Measurements from ENCODE around the gene VEGFB.

The VEGFB gene

DNA sequence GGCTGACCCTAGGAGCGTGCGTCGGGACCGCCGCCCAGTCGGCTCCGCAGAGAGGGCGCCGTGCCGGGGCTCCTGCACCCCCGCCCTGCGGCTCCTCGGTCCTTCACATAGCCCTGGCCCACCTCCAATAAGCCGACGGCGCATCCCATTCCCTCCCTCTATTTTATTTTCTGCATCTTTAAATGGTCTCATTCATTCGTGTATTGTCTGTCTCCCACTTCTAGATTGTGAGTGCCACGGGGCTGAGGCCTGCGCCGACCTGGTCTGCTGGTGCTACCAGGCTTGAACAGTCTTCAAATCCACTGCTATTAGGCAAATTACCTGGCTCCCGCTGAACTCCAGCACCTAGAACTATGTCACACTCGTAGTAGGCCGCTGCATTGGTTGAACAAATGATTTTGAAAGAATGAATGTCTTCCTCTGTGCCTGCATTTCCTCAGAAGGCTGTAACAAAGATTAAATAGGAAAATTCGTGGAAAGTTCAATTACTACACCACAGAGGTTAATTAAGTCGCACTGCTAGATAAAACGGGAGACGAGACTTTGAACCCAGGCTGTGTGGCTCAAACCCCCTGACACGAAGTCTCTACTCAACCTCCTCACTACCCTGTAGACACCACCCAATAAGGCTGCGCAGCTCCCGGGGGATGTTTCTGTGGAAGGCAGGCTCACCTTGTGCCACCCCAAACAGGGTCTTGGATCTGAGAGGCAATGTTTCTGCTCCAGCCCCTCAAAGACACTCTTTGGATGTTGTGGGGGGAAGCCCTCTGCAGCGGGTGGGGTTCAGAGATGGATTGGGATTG, 13.5 kb downstream of the VEGFB start:
- DNase-seq (ENCODE audit: low read depth), result no peak

DNA sequence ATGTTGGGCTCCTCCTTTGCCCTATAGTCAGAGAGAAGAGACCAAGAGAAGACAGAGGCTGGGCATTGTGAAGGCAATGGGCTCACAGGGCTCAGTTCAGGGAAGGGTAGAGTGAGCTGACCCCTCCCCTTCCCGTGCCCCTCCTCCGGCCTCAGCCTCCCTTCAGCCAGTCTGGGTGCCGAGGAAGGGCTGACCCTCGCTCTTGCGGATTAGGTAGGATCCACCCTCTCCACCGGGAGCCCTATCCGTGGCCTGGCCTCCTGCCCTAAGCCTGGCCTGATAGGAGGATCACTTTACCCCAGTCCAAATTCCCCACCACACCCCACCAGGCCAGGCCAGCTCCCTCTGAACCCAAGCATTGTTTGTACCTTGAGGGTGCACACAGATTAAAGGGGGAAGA, 14.2 kb downstream of the VEGFB start:
- no peak for DNase-seq (ENCODE audit: low read depth)

- no peak for DNase-seq (ENCODE audit: low read depth)
These were observed 14.7 kb downstream of the VEGFB start for GRCh38 chr11:64249038-64249437.

- DNase-seq (ENCODE audit: low read depth), result no peak
These were observed 15.4 kb downstream of the VEGFB start for GRCh38 chr11:64249563-64250414.

- no peak for DNase-seq (ENCODE audit: low read depth)
These were observed 16.1 kb downstream of the VEGFB start for GRCh38 chr11:64250415-64251015.

DNA sequence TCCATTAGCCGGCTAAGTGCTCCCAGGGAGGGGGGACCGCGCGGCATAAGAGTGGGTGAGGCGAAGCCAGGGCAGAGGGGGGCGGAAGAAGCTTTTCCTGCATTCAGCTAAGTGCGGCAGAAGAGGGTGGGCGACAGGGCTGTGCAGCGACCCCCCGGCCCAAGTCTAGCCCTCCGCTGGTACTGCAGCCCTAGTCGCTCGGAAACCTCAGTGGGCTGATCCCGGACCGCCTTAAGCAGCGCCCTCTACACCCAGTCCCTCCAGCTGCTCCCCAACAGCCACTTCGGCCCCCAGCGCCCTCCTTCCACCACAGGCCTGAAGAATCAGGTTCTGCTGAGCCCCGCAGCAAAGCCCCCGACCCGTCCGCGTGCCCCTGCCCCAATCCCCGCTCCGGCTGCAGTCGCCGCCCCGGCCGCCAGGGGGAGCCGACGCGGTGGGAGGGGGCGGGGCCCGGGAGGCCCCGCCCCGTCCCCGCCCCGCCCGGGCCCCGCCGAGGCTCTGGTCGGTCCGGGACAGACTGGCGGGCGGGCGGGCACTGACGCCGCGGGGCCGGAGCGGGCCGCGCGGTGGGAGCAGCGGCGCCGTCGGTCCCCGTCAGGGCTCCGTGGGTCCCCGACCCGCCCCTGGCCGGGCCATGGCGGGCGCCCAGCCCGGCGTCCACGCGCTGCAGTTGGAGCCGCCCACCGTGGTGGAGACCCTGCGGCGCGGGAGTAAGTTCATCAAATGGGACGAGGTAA, 16.8 kb downstream of the VEGFB start, which contains the start of gene PLCB3:
Gene PLCB3 (plus strand): TSS at position 515 of the 737 bp plus-strand sequence. CDS start 120 bp downstream, at position 635.
- DNase-seq (ENCODE audit: low read depth), result peak; percentile 64

DNA sequence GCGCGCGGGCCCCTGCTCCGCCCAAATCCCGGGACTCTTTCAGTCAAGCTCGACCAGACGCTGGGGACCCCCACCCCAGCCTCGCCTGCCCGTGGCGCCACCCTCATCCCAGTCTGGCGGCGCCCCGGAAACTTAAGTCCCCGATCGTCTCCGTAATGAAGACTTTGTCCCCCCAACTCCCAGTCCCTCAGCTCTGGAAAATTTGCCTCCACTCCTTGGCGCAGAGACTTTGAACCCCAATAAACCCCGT, 17.3 kb downstream of the VEGFB start:
- DNase-seq (ENCODE audit: low read depth), result no peak

- DNase-seq (ENCODE audit: low read depth), result no peak
These were observed 17.9 kb downstream of the VEGFB start for GRCh38 chr11:64252003-64252872.

DNA sequence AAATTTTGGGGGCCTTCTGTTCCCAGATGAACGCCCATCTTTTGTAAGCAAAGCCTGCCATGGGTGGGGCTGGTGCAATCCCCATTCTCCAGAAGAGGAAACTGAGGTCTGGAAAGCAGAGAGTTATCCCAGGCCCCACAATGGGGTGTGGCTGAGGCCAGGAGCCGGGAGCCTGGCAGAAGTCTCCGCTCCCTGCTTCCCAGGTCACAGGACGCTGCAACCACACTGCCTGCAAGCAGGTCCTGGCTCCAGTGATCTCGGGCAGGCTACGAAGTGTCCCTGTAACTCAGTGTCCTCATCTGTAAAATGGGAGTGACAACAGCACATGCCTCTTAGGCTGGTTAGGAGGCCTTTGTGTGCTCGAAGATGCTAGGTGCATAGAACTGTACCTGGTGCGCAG, 18.7 kb downstream of the VEGFB start:
- no peak for DNase-seq (ENCODE audit: low read depth)

DNA sequence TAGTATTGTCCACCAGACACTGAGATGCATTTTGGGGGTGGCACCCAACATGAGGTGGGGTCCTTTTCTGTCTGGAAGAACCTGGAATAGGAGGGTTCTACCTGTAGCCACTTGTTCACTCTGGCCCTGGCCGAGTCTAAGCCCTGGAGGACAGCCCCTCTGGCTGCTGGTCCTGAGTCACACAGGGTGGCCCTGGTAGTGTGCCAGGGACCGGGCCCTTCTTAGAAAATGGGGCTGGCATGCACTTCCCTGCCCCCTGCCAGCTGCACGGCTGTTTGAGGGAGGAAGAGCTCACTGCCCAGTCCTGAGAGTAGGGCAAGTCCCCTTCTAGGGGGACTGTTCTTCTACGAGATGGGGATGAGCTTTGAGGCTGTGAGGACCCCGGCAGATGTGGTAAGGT, 19.1 kb downstream of the VEGFB start:
- DNase-seq (ENCODE audit: low read depth), result no peak

DNA sequence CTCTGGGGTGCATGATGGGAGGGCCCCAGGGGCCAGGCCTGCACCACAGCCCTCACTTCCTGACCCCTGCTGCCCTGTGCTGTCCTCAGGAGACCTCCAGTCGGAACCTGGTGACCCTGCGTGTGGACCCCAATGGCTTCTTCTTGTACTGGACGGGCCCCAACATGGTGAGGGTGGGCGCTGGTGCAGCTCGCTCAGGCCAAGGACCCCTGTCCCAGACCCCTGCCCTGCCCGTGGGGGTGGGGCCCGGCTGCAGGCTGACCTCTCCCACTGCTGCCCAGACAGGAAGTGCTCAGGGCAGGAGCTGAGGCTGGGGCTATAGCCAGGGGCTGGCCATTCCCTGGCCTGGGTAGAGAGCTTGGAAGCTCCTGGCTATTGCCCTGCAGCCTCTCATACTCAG, 19.9 kb downstream of the VEGFB start:
- no peak for DNase-seq (ENCODE audit: low read depth)

- DNase-seq (ENCODE audit: low read depth), result no peak
These were observed 21.0 kb downstream of the VEGFB start for GRCh38 chr11:64255135-64256128.

- DNase-seq (ENCODE audit: low read depth), result no peak
These were observed 21.9 kb downstream of the VEGFB start for GRCh38 chr11:64256300-64256699.

DNA sequence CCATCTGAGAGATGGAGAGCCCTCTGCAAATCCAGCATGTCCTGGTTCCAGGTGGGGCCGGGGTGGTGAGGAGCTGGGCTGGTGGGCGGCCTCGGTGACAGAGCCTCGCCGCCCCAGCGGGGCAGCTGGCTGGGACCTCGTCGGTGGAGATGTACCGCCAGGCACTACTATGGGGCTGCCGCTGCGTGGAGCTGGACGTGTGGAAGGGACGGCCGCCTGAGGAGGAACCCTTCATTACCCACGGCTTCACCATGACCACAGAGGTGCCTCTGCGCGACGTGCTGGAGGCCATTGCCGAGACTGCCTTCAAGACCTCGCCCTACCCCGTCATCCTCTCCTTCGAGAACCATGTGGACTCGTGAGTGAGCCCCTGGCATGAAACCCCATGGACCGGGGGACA, 24.0 kb downstream of the VEGFB start:
- no peak for DNase-seq (ENCODE audit: low read depth)

GRCh38 chr11:64258946-64259532, 24.7 kb downstream of the VEGFB start:
- DNase-seq (ENCODE audit: low read depth), result no peak

DNA sequence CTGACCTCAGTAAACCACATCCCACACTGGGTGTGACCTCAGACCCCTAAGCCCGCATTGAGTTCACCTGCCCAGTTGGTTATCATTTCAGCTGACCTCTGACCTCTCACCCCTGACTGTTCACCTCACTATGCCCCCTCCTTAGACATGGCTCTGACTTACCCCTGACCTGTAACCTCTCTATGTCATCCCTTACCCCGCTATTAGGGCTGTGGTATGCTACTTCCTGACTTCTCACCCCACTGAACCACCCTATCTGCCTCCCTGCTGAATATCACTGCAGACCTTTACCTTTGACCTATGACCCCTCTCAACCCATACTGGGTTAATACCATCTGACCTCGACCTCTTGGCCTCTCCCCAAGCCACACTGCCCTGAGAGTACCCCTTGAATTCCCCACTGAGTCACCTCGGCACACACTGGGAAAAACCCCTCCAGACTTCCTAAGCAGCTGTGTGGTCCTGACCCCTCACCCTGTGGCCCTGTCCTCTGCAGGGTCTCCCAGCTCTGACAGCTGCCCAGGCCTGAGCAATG, 25.2 kb downstream of the VEGFB start:
- no peak for DNase-seq (ENCODE audit: low read depth)

- DNase-seq (ENCODE audit: low read depth), result no peak
These were observed 25.8 kb downstream of the VEGFB start for GRCh38 chr11:64260147-64260708.

- DNase-seq (ENCODE audit: low read depth), result no peak
These were observed 27.2 kb downstream of the VEGFB start for GRCh38 chr11:64261556-64262080.

Data from activated T-cell treated with anti-CD3 and anti-CD28 coated beads for 1 hour (primary cell).